Daoy (cell line): ENCODE data around the gene SEC23A. TPM values are rescaled to one million over a fixed set of nuclear protein-coding genes. Genes with fewer than 3 reads are reported as not detected.
A peak's percentile ranks its signal among the peaks of the same experiment; 100 is the strongest.
"Not testable (repeated sequence)": the region's sequence is repeated elsewhere in the genome, so short reads cannot be mapped to it uniquely, and the experiment has no call there.

Source experiments
- DNase-seq: peaks from one replicate; pipeline ENCODE4 v3.0.0-alpha.2; 2015; ENCODE audit warnings: low read depth
- total RNA-seq: library from RNA; depleted of rRNA; stranded (reverse); fragments of >200 nt; shearing (Covaris generic); gene quantifications from 2 replicates; pipeline ENCODE4 v1.2.3, GENCODE V29; 2014

SEC23A gene
- total RNA-seq, 1 experiment from 2014 or later, result 146 TPM

- DNase-seq, result no peak
Observed at GRCh38 chr14:39030209-39030608, 72.8 kb downstream of the SEC23A start.

GRCh38 chr14:39029789-39030188, 73.2 kb downstream of the SEC23A start:
- DNase-seq, result no peak

- DNase-seq, result no peak
Observed at GRCh38 chr14:39028620-39029019, 74.4 kb downstream of the SEC23A start.

- no peak for DNase-seq
Observed at GRCh38 chr14:39025810-39026627, 77.0 kb downstream of the SEC23A start.

- no peak for DNase-seq
Observed at GRCh38 chr14:39025250-39025809, 77.7 kb downstream of the SEC23A start.

GRCh38 chr14:39023939-39024871, 78.8 kb downstream of the SEC23A start:
- DNase-seq, result no peak

- not testable (repeated sequence) for DNase-seq
Observed at GRCh38 chr14:39017096-39018016, 85.7 kb downstream of the SEC23A start.

GRCh38 chr14:39016733-39017095, 86.3 kb downstream of the SEC23A start:
- no peak for DNase-seq

GRCh38 chr14:39015964-39016577, 87.0 kb downstream of the SEC23A start:
- DNase-seq, result no peak

- DNase-seq, result peak; percentile 49
Observed at GRCh38 chr14:39015360-39015961, 87.6 kb downstream of the SEC23A start.

GRCh38 chr14:39014460-39014859, 88.6 kb downstream of the SEC23A start:
- DNase-seq, result no peak

- not testable (repeated sequence) for DNase-seq
Observed at GRCh38 chr14:39008965-39009364, 94.1 kb downstream of the SEC23A start.

GRCh38 chr14:39006721-39007410, 96.2 kb downstream of the SEC23A start:
- no peak for DNase-seq

- DNase-seq, result no peak
Observed at GRCh38 chr14:39005044-39005880, 97.8 kb downstream of the SEC23A start.

GRCh38 chr14:38999949-39000348, 103.1 kb downstream of the SEC23A start:
- no peak for DNase-seq

- DNase-seq, result no peak
Observed at GRCh38 chr14:38994731-38995130, 108.3 kb downstream of the SEC23A start.

- DNase-seq, result no peak
Observed at GRCh38 chr14:38993981-38994380, 109.1 kb downstream of the SEC23A start.

- no peak for DNase-seq
Observed at GRCh38 chr14:38992067-38992844, 110.8 kb downstream of the SEC23A start.
